ENCODE results near the gene PRSS33. TPM values are rescaled to one million over a fixed set of nuclear protein-coding genes. Genes with fewer than 3 reads are reported as not detected.

PRSS33 gene
- total and polyA plus RNA-seq, 2 of the 8 experiments (the other 6 are each of a cell fraction or from before 2014, with no cell fraction given), result 0.09 TPM; not detected in 1

DNA sequence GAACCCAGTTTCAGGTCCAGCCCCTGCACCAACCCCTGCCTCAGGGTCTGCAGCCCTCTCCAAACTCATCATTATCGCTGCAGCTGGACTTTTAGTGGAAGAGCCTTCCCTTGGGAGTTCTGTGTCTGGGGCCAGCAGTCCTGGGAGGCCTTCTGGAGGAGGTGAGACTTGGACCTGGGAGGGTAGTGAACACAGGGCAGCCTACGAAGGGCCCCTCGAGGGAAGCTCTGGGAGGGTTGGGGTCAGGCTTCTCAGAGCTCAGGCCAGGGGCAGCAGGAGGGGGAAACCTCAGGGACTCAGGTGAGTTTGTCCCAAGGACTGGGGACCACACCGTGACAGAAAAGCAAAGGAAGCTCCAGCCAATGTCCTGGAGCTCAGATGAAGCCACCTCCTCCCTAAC, 46.2 kb downstream of the PRSS33 start:
- no peak overlapping the region for H2BK20ac ChIP-seq (ENCODE audit: low read length)
- H2BK15ac ChIP-seq (ENCODE audit: low read length), result no peak overlapping the region
- POLR2A ChIA-PET (ENCODE audit: partially characterized antibody), result interaction anchor here (1.1 to 8.0 kb wide), 6 partner anchors 10 to 37 kb away, joined by 3 to 96 read pairs (median 4); partner anchors contain the start of genes PRSS27 and SRRM2
- H4K5ac ChIP-seq (ENCODE audit: insufficient read length, low read depth, low read length), result no peak overlapping the region
- no peak overlapping the region for H3K56ac ChIP-seq (replicated peaks; ENCODE audit: insufficient read length, low read depth, low read length)
- no peak overlapping the region for H3K4ac ChIP-seq (replicated peaks; ENCODE audit: insufficient read length, low read depth, low read length)
- no peak overlapping the region for H3K14ac ChIP-seq (ENCODE audit: insufficient read length)
- H3K23ac ChIP-seq (ENCODE audit: insufficient read length), result no peak overlapping the region
- H4K20me1 ChIP-seq (replicated peaks in 1 of 2; ENCODE audit: control insufficient read depth in 1 of 2, insufficient read depth in 2 of 2, low read length in 2 of 2), result peaks cover 0 to 1% of the 10 kb centered on the region in 2 experiments
- no peak overlapping the region for H2BK120ac ChIP-seq (replicated peaks; ENCODE audit: low read depth, low read length)
- H3K79me1 ChIP-seq (ENCODE audit: low read depth, low read length), result no peaks in the 10 kb centered on the region
- no peak overlapping the region for H2BK5ac ChIP-seq (ENCODE audit: low read depth, low read length)
- H3K27me3 ChIP-seq (replicated peaks in 1 of 4; ENCODE audit: control insufficient read depth in 3 of 4, extremely low read depth in 1 of 4, insufficient read depth in 3 of 4, low read length in 3 of 4), result no peaks in the 10 kb centered on the region
- no peak overlapping the region for H3K9ac ChIP-seq (replicated peaks in 1 of 4; ENCODE audit: extremely low read depth in 1 of 4, low read depth in 3 of 4, low read length in 3 of 4)
- H3K9me3 ChIP-seq (ENCODE audit: insufficient read depth in 2 of 2, low read depth in 1 of 2, low read length in 1 of 2), result no peaks in the 10 kb centered on the region
- H3K36me3 ChIP-seq (ENCODE audit: control insufficient read depth in 2 of 4, insufficient read depth in 4 of 4, low read length in 3 of 4), result no peaks in the 10 kb centered on the region
- DNase-seq (ENCODE audit: low read depth in 1 of 2, low spot score in 2 of 2) (no peak), FAIRE-seq (no peak)
- no peak overlapping the region for H2AFZ ChIP-seq (ENCODE audit: low read length)
- no peak overlapping the region for H3K27ac ChIP-seq (ENCODE audit: low read depth, low read length)
- H3K4me3 ChIP-seq (ENCODE audit: extremely low read depth in 1 of 4, insufficient read depth in 2 of 4, low read depth in 3 of 4, low read length in 4 of 4), result no peak overlapping the region
- H3K18ac ChIP-seq (ENCODE audit: extremely low read depth, low read length), result no peak overlapping the region
- no peak overlapping the region for H3K4me2 ChIP-seq (ENCODE audit: insufficient read depth in 1 of 2, low read depth in 2 of 2, low read length in 2 of 2)
- H3K4me1 ChIP-seq (replicated peaks in 1 of 4; ENCODE audit: control insufficient read depth in 3 of 4, insufficient read depth in 4 of 4, low read length in 3 of 4), result peaks cover 0 to 3% (median 0%) of the 10 kb centered on the region in 4 experiments; a peak in 4 of 7 replicates
- no peak overlapping the region for H2BK12ac ChIP-seq (ENCODE audit: low read depth, low read length)
- CTCF ChIA-PET (ENCODE audit: partially characterized antibody), result interaction anchor here (1.6 kb wide), 1 partner anchor 98 kb away, joined by 6 read pairs; no protein-coding TSS in a partner anchor
- H3K23me2 ChIP-seq (ENCODE audit: low read depth, low read length), result no peaks in the 10 kb centered on the region
- H3K79me2 ChIP-seq (ENCODE audit: control insufficient read depth in 1 of 2, insufficient read depth in 2 of 2, low read length in 2 of 2), result no peaks in the 10 kb centered on the region
- no peak overlapping the region for H4K8ac ChIP-seq (ENCODE audit: extremely low read depth, insufficient read depth, low read length)
- 91% methylated on average over 4 of the region's 4 CpGs; no CpG with 5 or more reads in 1 of the 2 experiments for WGBS, 2 experiments (ENCODE audit: extremely low coverage in 1 of 2, insufficient coverage in 1 of 2, insufficient read length in 1 of 2, insufficient replicate concordance in 2 of 2, low coverage in 1 of 2, low lambda C conversion rate in 2 of 2, missing lambda C conversion rate in 1 of 2)
- no peak overlapping the region for H4K91ac ChIP-seq (replicated peaks; ENCODE audit: insufficient read length, low read length)
- H2AK5ac ChIP-seq (ENCODE audit: low read depth, low read length), result no peak overlapping the region
- TF ChIP-seq, protein P1, sequence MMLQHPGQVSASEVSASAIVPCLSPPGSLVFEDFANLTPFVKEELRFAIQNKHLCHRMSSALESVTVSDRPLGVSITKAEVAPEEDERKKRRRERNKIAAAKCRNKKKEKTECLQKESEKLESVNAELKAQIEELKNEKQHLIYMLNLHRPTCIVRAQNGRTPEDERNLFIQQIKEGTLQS (IDR thresholded peaks at IDR 0.05; ENCODE audit: insufficient read depth, low read depth, low read length), result no peak
- TF ChIP-seq TCF12 (IDR thresholded peaks at IDR 0.05; ENCODE audit: low read depth, low read length) (no peak), RXRA (IDR thresholded peaks at IDR 0.05; ENCODE audit: insufficient read depth, low read depth, low read length) (no peak), TBP (IDR thresholded peaks at IDR 0.05; ENCODE audit: low read depth, low read length) (no peak), RFX5 (IDR thresholded peaks at IDR 0.05; ENCODE audit: borderline replicate concordance, low read depth, low read length) (no peak), CBX8 (IDR thresholded peaks at IDR 0.05; ENCODE audit: borderline replicate concordance, low read depth, low read length) (no peak), CHD2 (IDR thresholded peaks at IDR 0.05; ENCODE audit: low read length) (no peak), SIX5 (IDR thresholded peaks at IDR 0.05; ENCODE audit: low read depth, low read length) (no peak), TAF1 (IDR thresholded peaks at IDR 0.05; ENCODE audit: low read depth, low read length) (no peak), KDM5A (IDR thresholded peaks at IDR 0.05; ENCODE audit: low read length) (no peak), NANOG (IDR thresholded peaks at IDR 0.05; ENCODE audit: insufficient read depth, low read depth, low read length, poor library complexity, severe bottlenecking) (no peak), JUND (IDR thresholded peaks at IDR 0.05; ENCODE audit: low read length) (no peak), CREB1 (IDR thresholded peaks at IDR 0.05) (no peak)
- TF ChIP-seq, protein P2, sequence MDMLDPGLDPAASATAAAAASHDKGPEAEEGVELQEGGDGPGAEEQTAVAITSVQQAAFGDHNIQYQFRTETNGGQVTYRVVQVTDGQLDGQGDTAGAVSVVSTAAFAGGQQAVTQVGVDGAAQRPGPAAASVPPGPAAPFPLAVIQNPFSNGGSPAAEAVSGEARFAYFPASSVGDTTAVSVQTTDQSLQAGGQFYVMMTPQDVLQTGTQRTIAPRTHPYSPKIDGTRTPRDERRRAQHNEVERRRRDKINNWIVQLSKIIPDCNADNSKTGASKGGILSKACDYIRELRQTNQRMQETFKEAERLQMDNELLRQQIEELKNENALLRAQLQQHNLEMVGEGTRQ (IDR thresholded peaks at IDR 0.05; ENCODE audit: low read length), result no peak
